DMS114 treated with DMSO at 0.1 percent for 48 hours (cell line): ENCODE results near the gene TMEM91.

ENCODE experiments used
- DNase-seq: peaks from one replicate; lab custom pipeline; 2025; ENCODE audit not compliant: unreplicated experiment; lab: John Stamatoyannopoulos, UW

The TMEM91 gene

DNA sequence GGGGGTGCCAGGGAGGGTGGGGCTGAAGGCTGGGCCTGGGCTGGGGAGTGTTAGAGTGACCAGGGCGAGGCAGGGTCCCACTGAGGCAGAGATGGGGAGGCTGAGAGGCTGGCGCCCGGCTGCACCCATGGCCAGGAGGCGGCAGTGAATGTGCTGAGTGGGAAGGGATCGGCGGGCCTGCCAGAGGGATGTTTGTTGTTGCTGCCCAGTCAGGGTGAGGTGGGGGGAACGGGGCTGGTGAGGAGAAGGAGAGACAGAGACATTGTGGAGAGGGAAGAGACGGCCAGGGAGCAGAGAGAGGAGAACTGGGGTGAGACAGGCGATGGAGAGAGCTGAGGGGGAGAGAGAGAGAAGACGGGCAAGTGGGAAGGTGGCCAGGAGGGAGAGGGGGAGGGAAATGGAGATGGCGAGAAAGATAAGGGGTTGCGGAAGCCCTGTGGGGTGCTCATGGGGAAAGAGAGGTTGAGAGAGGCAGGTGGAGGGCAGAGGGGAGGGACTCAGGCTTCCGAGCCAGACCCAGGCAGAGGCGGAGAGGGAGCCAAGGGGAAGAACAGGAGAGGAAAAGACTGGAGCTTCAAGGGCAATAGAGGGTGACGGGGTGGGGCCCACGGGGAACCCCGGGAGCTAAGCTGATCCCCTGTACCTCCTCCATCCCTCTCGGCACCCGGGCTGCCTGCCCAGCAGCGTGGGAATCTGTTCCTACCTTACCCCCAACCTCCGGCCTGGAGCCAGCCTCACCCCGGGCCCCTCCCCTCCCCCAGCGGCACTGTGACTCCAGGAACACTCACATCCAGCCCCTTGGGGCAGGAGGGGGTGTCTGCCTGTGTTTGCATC, 51.5 kb downstream of the TMEM91 start:
- DNase-seq, result no peak

DNA sequence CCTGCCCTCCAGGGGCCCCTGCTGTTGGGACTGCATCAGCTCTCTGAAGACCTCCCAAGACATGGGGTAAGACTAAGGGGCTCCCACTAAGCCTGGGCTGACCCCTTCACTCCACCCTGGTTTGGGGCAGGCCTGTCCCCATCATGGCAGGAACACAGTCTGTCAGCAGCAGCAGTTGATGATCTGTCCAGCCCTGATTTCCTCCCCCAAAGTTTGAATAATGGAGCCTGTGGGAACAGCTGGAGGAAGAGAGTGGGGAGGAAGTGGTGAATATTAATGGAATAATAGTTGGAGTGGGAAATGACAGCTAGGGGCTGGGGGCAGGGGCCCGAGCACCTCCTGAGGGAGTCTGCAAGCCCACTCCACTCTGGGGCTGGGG, 52.1 kb downstream of the TMEM91 start:
- DNase-seq, result no peak

DNA sequence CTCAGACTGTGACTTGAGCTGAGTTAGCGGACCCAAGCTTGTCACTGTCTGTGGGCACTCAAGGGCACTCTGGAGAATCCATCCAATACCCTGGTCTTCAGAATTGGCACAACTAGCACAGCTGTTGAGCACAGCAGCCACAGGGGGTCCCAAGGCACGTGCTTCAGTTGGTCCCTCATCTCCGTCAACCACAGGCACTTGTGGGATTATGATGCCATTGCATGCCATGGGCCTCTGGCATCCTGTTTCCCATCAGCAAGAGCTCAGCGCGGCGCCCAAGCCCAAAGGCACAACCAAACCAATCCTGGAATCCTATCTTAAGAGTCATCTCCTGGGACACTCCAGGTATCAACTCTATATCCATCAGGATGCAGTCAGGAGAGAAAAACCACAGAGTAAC, 54.6 kb downstream of the TMEM91 start:
- no peak for DNase-seq

DNA sequence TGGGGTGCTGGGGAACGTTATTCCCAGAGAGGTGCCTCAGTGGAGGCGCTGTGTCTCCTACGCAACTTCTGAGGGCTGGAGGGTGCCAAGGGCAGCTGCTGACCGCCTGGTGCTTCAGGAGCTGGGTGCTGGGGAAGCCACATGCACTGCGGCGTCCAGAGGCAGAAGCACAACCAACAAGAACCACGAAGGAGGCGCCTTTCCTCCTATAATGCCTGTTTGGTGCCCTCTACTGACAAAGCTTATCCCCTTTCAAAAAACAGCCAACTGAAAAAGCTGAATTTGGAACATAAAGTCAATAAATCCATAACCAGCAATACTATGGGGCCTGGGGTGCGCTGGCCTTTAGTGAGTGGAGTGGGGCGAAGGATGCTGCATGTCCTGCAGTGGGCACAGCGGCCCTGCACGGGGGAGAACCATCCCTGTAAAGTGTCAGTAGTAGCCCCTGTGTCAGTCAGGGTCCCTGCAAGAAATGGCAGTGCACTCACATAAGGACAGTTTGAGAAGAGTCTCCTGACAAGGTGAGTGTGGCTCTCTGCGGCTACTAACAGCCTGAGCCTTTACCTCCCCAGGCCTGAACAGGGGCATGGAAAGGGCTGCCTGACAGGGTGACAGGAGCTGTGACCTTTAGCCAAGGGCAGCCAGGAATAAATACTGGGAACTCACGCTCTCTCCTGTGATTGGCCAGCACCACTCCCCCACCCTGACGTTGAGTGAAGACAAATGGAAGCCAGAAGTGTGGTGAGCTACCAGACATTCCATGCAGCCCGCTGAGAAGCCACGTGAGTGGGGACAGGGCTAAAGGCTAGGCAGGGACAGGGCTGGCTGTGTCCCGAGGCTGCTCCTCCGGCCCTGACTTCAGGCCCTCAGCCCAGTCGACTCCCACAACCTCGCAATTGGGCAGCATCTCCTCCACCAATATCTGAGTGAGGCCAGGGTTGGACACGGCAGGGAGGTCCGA, 55.4 kb downstream of the TMEM91 start:
- peak; percentile 49 for DNase-seq

DNA sequence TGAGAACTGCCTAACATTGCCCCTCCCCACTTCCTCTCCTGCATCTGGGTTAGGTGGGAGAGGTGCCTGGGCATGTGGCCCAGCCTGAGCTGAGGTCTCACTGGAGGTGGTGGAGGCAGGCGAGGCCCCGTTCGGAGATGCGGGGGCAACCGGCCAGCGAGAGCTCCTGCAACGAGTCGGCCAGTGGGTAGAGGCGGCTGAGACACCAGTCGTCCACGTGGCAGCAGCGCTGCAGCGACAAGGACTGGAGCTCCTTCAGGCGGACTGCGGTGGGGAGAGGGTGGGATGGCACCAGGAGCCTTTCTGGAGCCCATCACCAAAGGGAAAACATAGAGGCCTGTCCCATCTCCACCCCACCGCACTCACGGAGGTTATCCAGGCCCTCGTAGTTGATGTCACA, 56.8 kb downstream of the TMEM91 start:
- DNase-seq, result no peak
